AG08395 (cell line): Measurements from ENCODE around the gene ZSWIM3.
A peak's percentile ranks its signal among the peaks of the same experiment; 100 is the strongest.
"Not testable (repeated sequence)": the region's sequence is repeated elsewhere in the genome, so short reads cannot be mapped to it uniquely, and the experiment has no call there.

ENCODE experiments used
- DNase-seq: peaks from one replicate; pipeline ENCODE4 v3.0.0; 2012; ENCODE audit warnings: mixed read lengths, low spot score

The ZSWIM3 gene

DNA sequence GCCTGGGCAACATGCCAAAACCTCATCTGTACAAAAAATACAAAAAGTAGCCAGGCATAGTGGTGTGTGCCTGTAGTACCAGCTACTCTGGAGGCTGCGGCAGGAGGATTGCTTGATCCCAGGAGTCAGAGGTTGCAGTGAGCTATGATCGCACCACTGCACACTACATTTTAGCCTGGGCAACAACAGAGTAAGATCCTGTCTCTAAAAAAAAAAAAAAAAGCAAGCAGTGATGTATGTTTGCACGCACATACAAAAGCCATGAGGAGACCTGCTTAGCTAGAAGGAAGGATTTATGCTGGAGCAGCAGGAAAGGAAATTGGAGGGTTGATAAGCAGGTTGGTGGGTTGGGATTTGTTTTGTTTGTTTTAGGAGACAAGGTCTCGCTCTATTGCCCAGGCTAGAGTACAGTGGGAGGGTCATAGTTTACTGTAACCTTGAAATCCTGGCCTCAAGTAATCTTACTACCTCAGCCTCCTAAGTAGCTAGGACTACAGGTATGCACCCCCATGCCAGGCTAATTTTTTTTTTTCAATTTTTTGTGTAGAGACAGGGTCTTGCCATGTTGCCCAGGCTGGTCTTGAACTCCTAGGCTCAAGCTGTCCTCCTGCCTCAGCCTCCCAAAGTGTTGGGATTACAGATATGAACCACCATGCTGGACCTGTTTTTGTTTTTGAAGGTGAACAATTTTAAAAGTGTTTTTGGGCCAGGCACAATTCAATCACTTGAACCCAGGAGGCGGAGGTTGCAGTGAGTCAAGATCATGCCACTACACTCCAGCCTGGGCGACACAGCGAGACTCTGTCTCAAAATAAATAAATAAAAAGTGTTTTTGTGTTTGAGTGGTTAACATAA, 4.0 kb downstream of the ZSWIM3 start:
- no peak for DNase-seq

- no peak for DNase-seq
These were observed 6.4 kb downstream of the ZSWIM3 start for GRCh38 chr20:45863543-45864470.

DNA sequence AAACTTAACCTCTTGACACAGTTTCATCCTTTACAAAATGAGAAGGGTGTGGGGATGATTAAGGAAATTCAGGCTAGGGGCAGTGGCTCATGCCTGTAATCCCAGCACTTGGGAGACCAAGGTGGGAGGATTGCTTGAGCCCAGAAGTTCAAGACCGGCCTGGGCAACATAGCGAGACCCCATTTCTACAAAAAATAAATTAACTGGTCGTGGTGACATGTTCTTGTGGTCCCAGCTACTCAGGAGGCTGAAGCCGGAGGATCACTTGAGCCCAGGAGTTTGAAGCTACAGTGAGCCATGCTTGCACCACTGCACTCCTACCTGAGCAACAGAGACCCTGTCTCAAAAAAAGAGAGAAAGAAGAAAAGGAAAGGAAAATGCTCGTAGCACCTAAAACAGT, 9.0 kb downstream of the ZSWIM3 start:
- DNase-seq = no peak

DNA sequence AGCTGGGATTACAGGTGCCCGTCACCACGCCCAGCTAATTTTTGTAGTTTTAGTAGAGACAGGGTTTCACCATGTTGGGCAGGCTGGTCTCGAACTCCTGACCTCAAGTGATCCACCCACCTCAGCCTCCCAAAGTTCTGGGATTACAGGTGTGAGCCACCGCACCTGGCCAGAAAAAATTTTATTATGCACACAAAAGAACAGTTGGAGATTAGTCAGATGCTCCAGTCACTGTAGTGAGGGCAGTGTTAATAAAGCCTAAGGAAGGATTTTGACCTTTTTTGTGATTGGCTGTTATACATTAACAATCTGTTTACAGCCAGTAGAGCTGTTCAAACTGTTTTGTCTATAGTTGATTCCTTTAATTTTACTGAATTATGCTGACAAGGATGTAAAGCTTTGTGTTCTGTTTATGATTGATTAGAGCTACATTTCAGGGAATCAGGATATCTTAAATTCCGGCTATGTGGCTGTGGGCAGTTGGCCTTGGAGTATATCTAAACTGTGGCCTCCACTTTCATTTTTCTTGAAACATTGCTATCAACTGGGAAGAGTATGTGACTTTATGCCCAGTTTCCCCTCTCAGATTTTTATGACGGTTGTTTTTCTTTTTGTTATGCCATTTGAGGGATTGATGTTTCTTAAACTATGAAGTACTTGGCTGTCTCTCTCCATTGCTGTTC, 9.9 kb downstream of the ZSWIM3 start:
- no peak for DNase-seq

DNA sequence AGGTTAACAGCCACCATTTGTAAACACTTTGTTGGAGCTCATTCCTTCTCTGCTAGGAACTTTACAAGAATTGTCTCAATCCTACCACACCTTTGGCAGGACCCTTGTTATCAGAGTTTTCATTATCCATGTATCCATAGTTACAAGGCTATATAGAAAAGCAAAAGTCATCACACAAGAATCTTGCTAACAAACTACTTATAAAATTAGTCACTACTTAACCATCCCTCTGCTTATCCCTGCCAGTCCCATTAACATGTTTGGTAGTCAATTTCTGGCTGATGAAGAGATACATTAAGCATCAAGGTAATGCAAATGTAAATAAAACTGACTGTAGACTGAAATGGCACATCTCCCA, 10.4 kb downstream of the ZSWIM3 start:
- peak; percentile 80 for DNase-seq

DNA sequence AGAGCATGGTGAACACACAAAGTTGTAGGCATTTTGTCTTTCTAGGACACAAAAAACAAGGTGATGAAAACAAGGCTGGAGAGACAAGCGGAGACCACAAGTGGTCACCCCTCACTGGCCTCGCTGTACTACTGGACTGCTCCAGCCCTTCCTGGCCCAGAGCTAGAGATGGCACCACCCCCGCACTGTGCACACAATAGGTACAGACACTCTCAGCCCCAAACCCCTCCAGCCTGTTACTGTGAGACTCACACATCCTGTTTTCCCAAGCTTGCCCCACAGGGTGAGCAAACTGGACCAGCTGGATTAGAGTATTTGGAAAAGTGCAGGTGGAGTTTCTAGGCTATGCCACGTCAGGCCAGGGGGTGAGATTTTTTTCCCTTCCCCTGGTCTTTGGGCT, 15.2 kb downstream of the ZSWIM3 start:
- DNase-seq = no peak

DNA sequence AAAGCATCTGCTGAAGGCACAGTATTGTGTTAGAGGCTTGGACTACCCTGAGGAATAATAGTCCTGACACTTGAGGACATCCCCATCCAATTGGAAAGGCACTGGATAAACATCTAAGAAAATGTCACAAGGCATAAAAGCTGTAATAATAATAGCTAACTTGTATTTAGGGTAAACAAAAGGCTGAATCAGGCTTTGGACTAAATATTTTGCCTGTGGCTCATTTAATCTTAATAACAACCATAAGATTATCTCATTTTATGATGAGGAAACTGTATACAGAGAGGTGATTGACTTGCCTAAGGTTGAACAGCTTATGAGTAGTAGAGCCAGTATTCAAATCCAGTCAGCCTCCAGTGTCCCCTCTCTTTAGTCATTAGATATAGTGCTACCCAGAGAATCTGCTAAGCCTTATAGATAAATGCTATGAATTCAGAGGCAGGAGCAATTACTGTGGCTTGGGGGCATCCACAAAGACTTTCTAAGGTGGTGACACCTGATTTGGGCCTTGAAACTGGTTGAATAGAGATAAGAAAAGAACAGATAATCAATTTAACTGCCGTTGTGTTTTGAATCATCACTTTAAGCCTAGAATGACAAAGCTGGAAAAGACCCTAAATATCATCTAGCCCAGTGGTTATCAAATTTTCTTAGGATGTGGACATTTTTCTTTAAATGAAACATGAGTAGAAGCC, 16.1 kb downstream of the ZSWIM3 start:
- no peak for DNase-seq

DNA sequence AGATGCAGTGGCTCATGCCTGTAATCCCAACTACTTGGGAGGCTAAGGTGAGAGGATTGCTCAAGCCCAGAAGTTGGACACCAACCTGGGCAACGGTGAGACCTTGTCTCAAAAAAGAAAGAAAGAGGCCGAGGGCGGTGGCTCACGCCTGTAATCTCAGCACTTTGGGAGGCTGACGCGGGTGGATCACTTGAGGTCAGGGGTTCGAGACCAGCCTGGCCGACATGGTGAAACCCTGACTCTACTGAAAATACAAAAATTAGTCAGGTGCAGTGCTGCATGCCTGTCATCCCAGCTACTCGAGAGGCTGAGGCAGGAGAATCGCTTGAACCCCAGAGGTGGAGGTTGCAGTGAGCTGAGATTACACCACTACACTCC, 16.7 kb downstream of the ZSWIM3 start:
- DNase-seq = not testable (repeated sequence)

- DNase-seq = no peak
These were observed 17.2 kb downstream of the ZSWIM3 start for GRCh38 chr20:45874576-45874975.

DNA sequence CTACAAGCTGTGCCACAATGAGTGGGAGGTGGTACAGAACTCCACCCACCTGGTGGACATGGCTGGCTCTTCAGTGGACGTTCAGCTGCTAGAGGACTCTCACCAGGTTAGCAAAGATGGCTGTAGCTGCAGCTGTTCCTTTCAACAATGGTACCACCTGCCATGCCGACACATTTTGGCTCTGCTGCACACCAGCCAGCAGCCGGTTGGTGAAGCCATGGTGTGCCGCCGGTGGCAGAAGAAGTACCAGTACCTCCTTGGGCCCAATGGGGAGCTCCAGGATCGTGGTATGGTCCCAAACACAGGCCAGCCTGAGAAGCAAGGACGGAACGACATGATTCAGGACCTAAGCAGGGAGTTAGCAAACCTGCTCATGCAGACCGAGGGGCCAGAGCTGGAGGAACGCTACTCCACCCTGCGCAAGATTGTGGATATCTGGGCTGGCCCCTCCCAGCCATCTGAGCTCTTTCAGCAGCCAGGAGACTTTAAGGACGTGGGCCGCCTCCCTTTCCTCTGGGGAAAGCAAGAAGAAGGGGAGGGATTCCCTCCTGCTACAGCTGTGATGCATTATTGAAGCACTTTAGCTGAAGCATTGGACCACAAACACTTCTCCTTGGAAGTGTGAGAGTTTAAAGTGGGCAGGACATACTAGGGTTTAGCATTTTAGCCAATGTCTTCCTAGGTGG, 20.8 kb downstream of the ZSWIM3 start:
- peak; percentile 39 for DNase-seq

GRCh38 chr20:45880988-45881788, 23.8 kb downstream of the ZSWIM3 start, which contains the start of gene ZSWIM1:
ZSWIM1 (plus strand) TSS chr20:45881227; CDS start chr20:45882593, 1,366 bp downstream.
- peak; percentile 100 for DNase-seq

GRCh38 chr20:45882469-45883099, 25.2 kb downstream of the ZSWIM3 start:
- DNase-seq = no peak

- DNase-seq = no peak
These were observed 25.7 kb downstream of the ZSWIM3 start for GRCh38 chr20:45883100-45883469.

DNA sequence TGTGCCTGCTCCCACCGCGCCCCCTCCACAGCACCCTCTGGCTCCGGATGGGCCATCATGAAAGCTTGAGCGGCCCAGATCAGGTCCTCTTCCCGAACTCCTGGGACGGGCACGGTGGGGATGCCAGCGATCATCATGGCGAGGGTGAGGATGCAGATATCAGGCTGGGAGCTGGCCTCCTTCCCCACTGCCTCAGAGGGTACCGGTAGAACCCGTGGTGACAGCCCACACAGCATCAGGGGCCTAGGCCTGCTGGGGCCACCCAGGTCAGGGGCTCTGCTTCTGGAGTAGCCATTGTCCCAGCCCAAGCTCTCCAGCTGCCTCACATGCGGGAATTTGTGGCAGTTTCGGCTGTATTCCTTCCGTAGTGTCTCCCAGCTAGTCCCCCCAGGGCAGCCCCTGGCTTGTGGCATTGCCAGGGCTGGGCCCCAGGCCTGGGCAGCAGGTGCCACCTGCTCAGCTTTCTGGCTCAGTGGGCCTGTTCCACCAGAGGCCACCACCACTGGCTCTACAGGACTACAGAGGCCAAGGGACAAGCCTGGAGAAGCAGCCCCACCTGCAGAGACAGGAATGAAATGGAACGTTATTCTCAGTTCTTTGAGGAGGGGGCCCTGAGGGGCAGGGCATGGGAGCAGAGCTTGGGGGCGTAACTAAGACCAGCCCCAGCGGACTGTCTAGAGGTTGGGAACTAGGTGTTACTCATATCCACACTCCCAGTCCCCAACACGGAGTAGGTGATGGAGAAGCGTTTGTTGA, 29.4 kb downstream of the ZSWIM3 start:
- DNase-seq = no peak

DNA sequence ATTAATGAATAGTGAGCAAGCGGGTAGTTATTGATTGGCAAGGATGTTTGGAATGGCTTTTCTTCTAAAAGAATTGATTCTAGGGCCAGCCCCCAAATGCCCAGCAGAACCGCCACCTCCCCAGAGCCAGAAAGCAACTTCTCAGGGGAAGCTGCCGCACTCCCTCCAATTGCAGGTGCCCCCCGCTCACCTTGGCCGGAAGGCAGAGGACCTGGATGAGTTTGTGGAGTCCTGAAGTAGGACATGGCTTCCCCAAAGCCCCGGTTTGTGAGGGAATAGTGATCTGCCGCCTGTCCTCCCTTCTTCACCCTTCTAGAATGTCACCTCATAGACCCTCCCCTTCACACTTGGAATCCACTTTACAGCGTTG, 29.9 kb downstream of the ZSWIM3 start, which contains the start of gene SPATA25:
TSS of gene SPATA25 (minus strand) at position 277 of the 370 bp plus-strand sequence. CDS start at position 245, 32 bp downstream.
- no peak for DNase-seq

DNA sequence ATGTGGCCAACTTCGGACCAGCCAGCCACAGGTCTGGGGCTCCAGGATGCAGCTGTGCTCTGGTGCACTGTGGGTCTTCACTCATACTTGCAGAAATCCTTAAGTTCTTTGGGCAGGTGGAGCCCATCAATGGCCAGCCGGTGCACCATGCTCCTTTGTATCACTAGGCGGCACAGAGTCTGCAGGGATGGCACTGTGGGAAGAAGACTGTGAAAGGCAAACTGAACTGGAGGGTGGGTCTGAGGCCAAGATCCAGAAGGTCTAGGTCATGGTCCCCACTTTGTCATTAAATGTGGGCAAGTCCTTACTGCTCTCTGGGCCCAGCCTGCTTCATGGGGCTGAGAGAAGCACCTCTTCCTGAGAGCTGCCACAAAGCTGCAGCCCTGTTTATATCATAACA, 31.3 kb downstream of the ZSWIM3 start:
- DNase-seq = no peak

- DNase-seq = peak; percentile 76
These were observed 32.9 kb downstream of the ZSWIM3 start for GRCh38 chr20:45890077-45890984.
